Fibroblast of lung (primary cell): ENCODE data around the gene ERP44. TPM values are rescaled to one million over a fixed set of nuclear protein-coding genes. Genes with fewer than 3 reads are reported as not detected.

Experiments used
- DNase-seq, 2 donors: peaks; one replicate each; pipeline versions ENCODE4 v3.0.0 to v3.0.0-alpha.2; 2010; ENCODE audit warnings: low read depth in 2 of 2
- H2AFZ ChIP-seq: 2 replicates; pipeline ENCODE4 v1.5.1; 2012; ENCODE audit warnings: low read length, control low read depth, inconsistent platforms
- H3K27ac ChIP-seq: 2 replicates; pipeline ENCODE4 v1.5.1; 2011; ENCODE audit warnings: low read length, control low read depth; ENCODE audit not compliant: insufficient read depth
- H3K27me3 ChIP-seq: 2 replicates; pipeline ENCODE4 v1.5.1; 2011; ENCODE audit warnings: mild to moderate bottlenecking, low read length; ENCODE audit not compliant: control insufficient read depth, insufficient read depth
- H3K36me3 ChIP-seq: 2 replicates; pipeline ENCODE4 v1.5.1; 2011; ENCODE audit warnings: low read length; ENCODE audit not compliant: control insufficient read depth, insufficient read depth
- H3K4me1 ChIP-seq: 2 replicates; pipeline ENCODE4 v1.5.1; 2011; ENCODE audit warnings: low read length; ENCODE audit not compliant: control insufficient read depth, insufficient read depth; ENCODE audit errors: extremely low read depth
- H3K4me2 ChIP-seq: 2 replicates; pipeline ENCODE4 v1.5.1; 2011; ENCODE audit warnings: low read length, control low read depth; ENCODE audit not compliant: insufficient read depth; ENCODE audit errors: extremely low read depth
- H3K4me3 ChIP-seq, 4 experiments: fragments of 200-600 bp in 1 of 4; sonication (generic) in 1 of 4; replicated peaks in 1 of 4; 2 replicates each; pipeline ENCODE4 v1.5.1; 2011 to 2016; ENCODE audit warnings: low read length in 4 of 4, low read depth in 3 of 4, mild to moderate bottlenecking in 3 of 4, control low read depth in 2 of 4, inconsistent platforms in 1 of 4, mixed read lengths in 1 of 4; ENCODE audit not compliant: insufficient read depth in 1 of 4; ENCODE audit errors: control extremely low read depth in 1 of 4
- H3K79me2 ChIP-seq: 2 replicates; pipeline ENCODE4 v1.5.1; 2012; ENCODE audit warnings: mild to moderate bottlenecking, low read length, inconsistent platforms; ENCODE audit not compliant: control insufficient read depth, insufficient read depth
- H3K9ac ChIP-seq: 2 replicates; pipeline ENCODE4 v1.5.1; 2011; ENCODE audit warnings: mild to moderate bottlenecking, low read length, control low read depth; ENCODE audit not compliant: insufficient read depth
- H3K9me3 ChIP-seq: 2 replicates; pipeline ENCODE4 v1.5.1; 2012; ENCODE audit warnings: low read depth, low read length; ENCODE audit not compliant: control insufficient read depth, insufficient read depth
- H4K20me1 ChIP-seq: 2 replicates; pipeline ENCODE4 v1.5.1; 2011; ENCODE audit warnings: low read length; ENCODE audit not compliant: control insufficient read depth, insufficient read depth; ENCODE audit errors: extremely low read depth
- CTCF ChIP-seq, 2 donors: IDR thresholded peaks in 1 of 2; conservative IDR thresholded peaks in 1 of 2; 1 replicate in 1 of 2; 2 replicates in 1 of 2; pipeline ENCODE4 v1.5.1; 2011 to 2012; ENCODE audit warnings: low read length in 2 of 2, control low read depth in 1 of 2, inconsistent platforms in 1 of 2, low read depth in 1 of 2, mild to moderate bottlenecking in 1 of 2
- EZH2 ChIP-seq: IDR thresholded peaks from 2 replicates; pipeline ENCODE4 v1.5.1; 2012; ENCODE audit warnings: low read length, control low read depth, mild to moderate bottlenecking; ENCODE audit errors: missing control alignments
- polyA plus RNA-seq, 2 donors: library from polyadenylated mRNA; depleted of rRNA in 1 of 2; stranded (reverse) in 1 of 2; unstranded in 1 of 2; fragments of >200 nt; gene quantifications; 2 replicates each; pipeline ENCODE4 v1.2.1, GENCODE V29; 2011 to 2012; ENCODE audit warnings: missing spikeins in 1 of 2
- total RNA-seq: library from RNA; depleted of rRNA; stranded (reverse); fragments of >200 nt; gene quantifications from 2 replicates; pipeline ENCODE4 v1.2.1, GENCODE V29; 2014

Gene ERP44
- total and polyA plus RNA-seq, 2 donors (not counting 1 experiment from before 2014, with no cell fraction given): 8.6 to 24.0 TPM

GRCh38 chr9:100013573-100013972, 85.2 kb downstream of the ERP44 start:
- no peak for DNase-seq
- H2AFZ ChIP-seq: no peak overlapping the region
- H3K4me2 ChIP-seq: no peak overlapping the region
- H4K20me1 ChIP-seq: no peaks in the 10 kb centered on the region
- no peak overlapping the region for H3K27ac ChIP-seq
- H3K79me2 ChIP-seq: no peaks in the 10 kb centered on the region
- no peak overlapping the region for H3K4me3 ChIP-seq
- no peak overlapping the region for H3K9ac ChIP-seq
- no peak for TF ChIP-seq EZH2
- peak in 1 of 2 donors; percentile 13 for TF ChIP-seq CTCF (conservative IDR thresholded peaks at IDR 0.05 in 1 of 2, IDR thresholded peaks at IDR 0.05 in 1 of 2; ENCODE audit: low read depth in 1 of 2, low read length in 2 of 2)
- H3K27me3 ChIP-seq: no peaks in the 10 kb centered on the region
- no peaks in the 10 kb centered on the region for H3K4me1 ChIP-seq
- no peaks in the 10 kb centered on the region for H3K9me3 ChIP-seq
- no peaks in the 10 kb centered on the region for H3K36me3 ChIP-seq

- TF ChIP-seq CTCF (conservative IDR thresholded peaks at IDR 0.05 in 1 of 2, IDR thresholded peaks at IDR 0.05 in 1 of 2; ENCODE audit: low read depth in 1 of 2, low read length in 2 of 2) (no peak), EZH2 (no peak)
- H3K4me1 ChIP-seq: no peaks in the 10 kb centered on the region
- no peaks in the 10 kb centered on the region for H4K20me1 ChIP-seq
- H3K4me3 ChIP-seq: no peak overlapping the region
- H3K9ac ChIP-seq: no peak overlapping the region
- H2AFZ ChIP-seq: no peak overlapping the region
- H3K9me3 ChIP-seq: no peaks in the 10 kb centered on the region
- H3K36me3 ChIP-seq: no peaks in the 10 kb centered on the region
- no peaks in the 10 kb centered on the region for H3K79me2 ChIP-seq
- H3K27ac ChIP-seq: no peak overlapping the region
- H3K4me2 ChIP-seq: no peak overlapping the region
- H3K27me3 ChIP-seq: no peaks in the 10 kb centered on the region
- DNase-seq: no peak
Measured at GRCh38 chr9:100012279-100012678, 86.5 kb downstream of the ERP44 start.

GRCh38 chr9:100011062-100011681, 87.6 kb downstream of the ERP44 start:
- no peaks in the 10 kb centered on the region for H3K27me3 ChIP-seq
- peak; percentile 42 to 79 for DNase-seq
- no peaks in the 10 kb centered on the region for H3K9me3 ChIP-seq
- no peaks in the 10 kb centered on the region for H3K79me2 ChIP-seq
- H3K36me3 ChIP-seq: no peaks in the 10 kb centered on the region
- TF ChIP-seq EZH2 (no peak), CTCF (conservative IDR thresholded peaks at IDR 0.05 in 1 of 2, IDR thresholded peaks at IDR 0.05 in 1 of 2; ENCODE audit: low read depth in 1 of 2, low read length in 2 of 2) (peak; percentile 33 to 63)
- no peaks in the 10 kb centered on the region for H4K20me1 ChIP-seq
- no peak overlapping the region for H3K4me2 ChIP-seq
- H3K4me3 ChIP-seq: no peak overlapping the region
- H3K27ac ChIP-seq: no peak overlapping the region
- no peak overlapping the region for H3K9ac ChIP-seq
- H2AFZ ChIP-seq: no peak overlapping the region
- no peaks in the 10 kb centered on the region for H3K4me1 ChIP-seq
